Tongue (tissue), 2 donors: ENCODE results near the gene COQ10B. TPM values are rescaled to one million over a fixed set of nuclear protein-coding genes. Genes with fewer than 3 reads are reported as not detected.
"Not testable (repeated sequence)": the region's sequence is repeated elsewhere in the genome, so short reads cannot be mapped to it uniquely, and the experiment has no call there.

Experiments used
- DNase-seq: peaks from one replicate; pipeline ENCODE4 v3.0.0-alpha.2; 2015
- total RNA-seq: library from RNA; depleted of rRNA; stranded (reverse); fragments of >200 nt; gene quantifications from one replicate; pipeline ENCODE4 v1.2.3, GENCODE V29; 2014

COQ10B gene
- total RNA-seq, result 20.7 TPM

DNA sequence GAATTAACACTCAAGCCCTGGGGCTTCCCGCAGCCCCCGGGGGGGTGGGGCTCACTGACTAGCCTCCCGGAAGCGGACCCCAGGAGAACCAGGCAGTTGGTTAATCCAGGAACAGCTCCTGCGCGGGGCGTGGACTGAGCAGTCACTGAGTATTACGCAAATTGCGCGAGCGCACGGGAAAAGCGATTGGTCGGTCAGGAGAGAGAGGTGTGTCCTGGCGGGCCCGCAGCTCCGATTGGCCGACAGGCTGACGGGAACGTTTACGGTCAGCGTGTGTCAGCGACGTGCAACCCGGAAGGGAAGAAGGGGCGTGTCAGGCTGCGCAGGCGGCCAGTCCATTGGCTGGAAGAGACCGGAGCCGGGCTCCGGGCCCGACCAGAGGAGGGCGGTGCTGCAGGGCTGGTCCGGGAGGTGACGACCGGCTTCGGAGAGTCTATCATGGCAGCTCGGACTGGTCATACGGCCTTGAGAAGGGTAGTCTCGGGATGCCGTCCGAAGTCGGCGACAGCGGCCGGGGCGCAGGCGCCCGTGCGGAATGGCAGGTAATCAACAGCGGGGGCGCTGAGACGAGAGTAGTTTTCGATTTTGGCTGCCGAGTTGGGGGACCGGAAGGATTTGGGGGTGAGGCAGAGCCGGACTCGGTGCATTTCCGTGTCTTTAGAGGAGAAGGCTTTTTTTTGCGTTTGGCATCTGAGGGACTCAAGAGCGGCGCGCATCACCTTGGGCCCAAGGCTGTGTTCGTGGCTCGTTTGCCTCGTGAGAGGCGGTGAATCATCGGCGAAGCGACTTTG is at the start of gene COQ10B:
COQ10B (plus strand) TSS at position 430 of the 791 bp plus-strand sequence; CDS start at position 439, 9 bp downstream.
- DNase-seq, result peak; percentile 100

DNA sequence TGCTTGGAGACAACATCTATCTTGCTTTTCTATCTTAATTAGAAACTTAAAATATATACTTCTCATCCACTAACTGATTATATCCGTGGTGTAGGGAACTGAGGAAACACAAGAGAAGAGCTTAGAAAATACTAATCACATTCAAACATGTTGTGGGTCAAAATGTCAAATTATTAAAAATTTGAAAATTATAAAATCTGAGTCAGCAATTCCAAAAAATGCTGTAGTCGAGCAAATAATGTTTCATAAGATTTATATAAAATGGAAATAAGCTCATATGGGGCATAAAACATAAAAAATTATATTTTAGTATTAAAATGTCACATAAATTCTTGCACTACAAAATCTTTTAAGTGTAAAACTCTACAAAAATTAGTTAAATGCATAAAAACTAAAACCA is 47.8 kb upstream of the COQ10B start:
- no peak for DNase-seq

DNA sequence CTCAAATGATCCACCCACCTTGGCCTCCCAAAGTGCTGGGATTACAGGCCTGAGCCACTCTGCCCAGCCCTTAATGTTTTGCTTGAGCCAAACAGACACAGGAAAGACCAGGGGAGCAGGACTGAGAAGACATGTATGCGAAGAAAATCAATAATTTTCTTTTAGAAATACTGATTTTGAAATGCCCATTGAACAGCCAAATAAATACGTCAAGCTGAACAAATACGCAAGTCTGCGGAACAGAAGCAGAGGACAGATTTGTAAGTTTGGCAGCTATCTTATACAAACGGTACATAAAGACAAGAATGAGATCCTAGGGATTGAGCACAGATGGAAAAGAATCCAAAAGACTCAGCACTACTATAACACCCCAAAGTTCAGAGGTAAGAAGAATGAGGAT is 39.3 kb upstream of the COQ10B start:
- no peak for DNase-seq

DNA sequence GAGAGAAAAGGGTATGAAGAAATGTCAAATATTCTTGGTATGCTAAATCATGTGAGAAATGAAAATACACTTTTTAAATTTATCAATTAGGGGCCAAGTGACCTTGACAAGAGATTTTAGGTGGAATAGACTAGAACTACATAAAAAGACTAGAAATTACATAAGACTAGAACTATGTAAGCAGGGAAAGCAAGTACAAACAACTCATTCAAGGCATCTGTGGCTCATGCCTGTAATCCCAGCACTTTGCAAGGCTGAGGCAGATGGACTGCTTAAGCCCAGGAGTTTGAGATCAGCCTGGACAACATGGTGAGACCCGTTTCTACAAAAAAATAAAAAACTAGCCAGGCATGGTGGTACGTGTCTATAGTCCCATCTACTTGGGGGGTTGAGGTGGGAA is 38.8 kb upstream of the COQ10B start:
- no peak for DNase-seq

DNA sequence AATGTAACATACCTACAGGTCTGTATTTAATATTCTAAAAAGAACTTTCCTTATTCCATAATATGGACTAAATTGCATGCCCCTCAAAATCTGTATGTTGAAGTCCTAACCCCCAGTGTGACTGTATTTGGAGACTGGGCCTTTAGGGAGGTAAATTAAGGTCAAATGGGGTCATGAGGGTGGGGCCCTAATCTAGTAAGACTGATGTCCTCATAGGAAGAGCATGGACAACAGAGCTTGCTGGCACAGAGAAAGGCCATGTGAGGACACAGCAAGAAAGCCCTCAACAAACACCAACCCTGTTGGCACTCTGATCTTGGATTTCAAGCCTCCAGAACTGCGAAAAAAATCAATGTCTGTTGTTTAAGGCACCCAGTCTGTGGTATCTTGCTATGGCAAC is 37.1 kb upstream of the COQ10B start:
- DNase-seq, result no peak

DNA sequence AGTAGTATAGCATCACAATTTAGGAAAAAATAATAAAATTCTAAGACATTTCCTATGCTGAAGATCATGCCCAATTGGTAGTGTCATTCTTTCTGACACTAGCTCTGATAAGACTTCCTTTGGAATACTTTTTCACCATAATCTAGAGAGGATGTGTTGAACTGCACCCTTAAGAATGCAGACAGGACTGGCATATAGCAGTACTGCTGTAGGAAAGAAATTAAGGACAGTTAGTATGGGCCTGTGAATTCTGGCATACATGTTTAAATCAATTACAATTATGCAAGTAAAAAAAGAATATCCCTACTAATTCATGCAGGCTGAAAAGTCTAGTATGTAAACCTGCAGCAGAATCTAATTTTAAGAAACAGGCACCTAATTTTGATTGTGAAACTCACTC is 33.9 kb upstream of the COQ10B start:
- DNase-seq, result no peak

DNA sequence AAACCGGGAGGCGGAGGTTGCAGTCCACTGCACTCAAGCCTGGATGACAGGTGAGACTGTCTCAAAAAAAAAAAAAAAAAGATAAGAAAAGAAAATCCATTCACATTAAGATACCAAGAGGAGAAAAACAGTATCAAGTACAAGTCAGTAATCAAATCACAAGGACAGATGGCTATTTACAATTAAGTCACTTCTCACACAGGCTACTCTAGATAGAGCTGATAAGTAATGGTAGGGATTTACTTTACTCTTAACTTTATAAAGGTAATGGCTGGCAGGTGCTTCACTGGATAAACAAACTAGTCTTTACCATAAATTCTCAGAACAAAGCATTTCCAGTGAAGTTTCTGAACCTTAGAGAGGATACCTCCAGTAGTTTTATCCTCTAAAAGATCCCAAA is 30.0 kb upstream of the COQ10B start:
- no peak for DNase-seq

DNA sequence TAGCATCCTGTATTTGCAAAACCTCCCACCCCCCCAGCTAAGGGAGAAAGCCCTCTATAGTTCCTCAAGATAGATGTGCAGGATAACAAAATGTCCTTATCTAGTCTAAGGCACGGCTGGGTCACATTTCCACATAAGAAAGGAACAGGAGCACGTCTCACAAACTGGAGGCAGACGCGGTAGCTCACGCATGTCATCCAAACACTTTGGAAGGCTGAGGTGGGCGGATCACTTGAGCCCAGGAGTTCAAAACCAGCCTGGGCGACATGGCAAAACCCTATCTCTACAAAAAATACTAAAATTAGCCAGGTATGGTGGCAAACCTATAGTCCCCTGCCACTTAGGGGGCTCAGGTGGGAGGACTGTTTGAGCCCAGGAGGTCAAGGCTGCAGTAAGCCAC is 27.8 kb upstream of the COQ10B start:
- no peak for DNase-seq

DNA sequence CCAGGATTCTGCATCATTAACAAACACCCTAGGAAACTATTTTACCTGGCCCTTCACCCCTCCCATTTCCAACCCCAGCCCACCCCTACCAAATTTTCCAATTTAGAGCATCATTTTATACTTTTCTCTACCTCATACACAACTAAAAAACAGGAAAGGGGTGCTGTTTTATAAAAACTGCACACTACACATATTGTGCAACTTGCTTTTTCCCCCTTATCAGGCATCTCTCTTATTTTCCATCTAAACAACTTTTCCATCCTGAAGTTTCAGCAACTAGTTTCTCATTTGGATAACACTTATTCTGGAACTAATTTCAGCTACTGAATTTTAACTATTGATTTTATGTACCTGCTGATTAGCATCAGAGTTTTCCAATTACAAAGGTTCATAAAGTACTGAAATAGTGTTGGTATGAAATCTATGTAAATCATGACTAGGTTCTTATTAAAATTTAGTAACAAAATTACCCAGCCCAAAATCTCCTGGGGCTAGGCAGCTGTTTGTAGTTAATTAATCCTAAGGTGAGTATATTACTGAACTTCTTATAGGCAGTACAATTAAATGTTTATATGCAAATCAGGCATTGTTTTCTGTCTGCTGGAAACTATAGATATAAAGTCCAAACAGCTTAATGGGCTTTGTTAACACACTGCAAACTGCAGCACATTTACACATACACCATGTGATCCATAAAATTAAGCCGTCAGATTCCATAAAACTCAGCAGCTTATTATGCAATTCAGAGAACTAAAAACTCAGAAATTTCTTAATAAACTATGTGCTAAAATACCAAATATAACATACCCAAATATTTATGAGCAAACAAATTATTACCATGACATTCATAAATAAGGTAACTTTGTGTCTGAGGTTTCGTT is 26.4 kb upstream of the COQ10B start:
- DNase-seq, result no peak

DNA sequence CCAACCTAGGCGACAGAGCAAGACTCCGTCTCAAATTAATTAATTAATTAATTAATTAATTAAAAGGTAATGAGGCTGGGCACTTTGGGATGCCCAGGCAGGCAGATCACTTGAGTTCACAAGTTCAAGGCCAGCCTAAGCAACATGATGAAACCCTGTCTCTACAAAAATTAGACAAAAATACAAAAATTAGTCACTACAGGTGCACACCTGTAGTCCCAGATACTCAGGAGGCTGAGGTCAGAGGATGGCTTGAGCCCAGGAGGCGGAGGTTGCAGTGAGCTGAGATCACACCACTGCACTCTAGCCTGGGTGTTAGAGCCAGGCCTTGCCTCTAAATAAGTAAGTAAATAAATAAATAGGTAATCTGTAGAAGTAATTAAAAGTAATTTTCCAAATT is 25.4 kb upstream of the COQ10B start:
- no peak for DNase-seq

DNA sequence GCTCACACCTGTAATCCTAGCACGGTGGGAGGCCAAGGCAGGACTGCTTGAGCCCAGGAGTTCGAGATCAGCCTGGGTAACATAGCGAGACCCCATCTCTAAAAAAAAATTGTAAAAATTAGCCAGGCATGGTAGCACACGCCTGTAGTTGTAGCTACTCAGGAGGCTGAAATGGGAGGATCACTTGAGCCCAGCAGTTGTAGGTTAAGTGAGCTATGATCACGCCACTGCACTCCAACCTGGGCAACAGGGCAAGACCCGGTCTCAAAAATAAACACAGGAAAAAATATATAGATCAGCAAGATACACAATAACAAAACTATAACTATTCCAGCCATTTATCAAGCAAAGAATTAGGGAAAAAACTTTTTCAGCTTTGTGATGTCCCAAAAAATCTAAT is 21.5 kb upstream of the COQ10B start:
- DNase-seq, result no peak

DNA sequence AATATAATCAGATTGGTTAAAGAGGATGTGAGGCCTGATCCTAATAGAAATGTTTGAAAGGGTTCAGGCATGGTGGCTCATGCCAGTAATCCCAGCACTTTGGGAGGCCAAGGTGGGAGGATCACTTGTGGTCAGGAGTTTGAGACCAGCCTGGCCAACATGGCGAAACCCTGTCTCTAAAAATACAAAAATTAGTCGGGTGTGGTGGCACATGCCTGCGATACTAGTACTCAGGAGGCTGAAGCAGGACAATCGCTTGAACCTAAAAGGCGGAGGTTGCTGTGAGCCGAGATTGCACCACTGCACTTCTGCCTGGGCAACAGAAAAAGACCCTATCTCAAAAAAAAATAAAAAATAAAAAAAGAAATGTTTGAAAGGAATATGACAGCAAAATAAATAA is 20.8 kb upstream of the COQ10B start:
- DNase-seq, result not testable (repeated sequence)

DNA sequence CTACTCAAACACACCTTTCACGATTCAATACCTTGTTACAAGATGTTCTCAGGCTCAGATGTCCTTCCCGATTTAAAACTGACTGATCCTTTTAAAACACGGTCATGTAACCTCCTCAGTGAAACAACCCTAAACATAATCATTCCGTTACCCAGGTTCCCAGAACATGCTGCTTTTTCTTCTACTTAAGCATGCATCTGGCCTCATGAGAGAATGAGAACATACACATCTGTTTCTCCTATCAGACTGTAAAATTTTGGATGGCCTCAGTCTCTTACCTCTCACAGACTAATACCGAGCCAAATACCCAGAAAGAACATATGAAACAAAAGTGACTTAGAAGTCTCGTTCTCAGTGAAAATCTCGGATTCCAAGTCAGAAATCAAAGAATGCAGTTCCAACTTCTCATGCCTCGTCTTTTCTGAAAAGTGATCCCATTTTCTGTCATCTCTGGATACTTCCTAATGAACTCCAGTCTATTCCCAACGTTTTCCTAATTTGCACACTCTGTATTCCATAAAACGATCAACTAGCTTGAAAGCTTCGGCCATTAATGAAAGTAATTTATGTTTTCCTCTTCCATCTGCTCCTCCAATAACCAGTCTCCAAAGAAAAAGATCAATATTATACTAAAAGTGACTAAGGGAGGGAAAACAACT is 19.4 kb upstream of the COQ10B start:
- DNase-seq, result peak; percentile 55

DNA sequence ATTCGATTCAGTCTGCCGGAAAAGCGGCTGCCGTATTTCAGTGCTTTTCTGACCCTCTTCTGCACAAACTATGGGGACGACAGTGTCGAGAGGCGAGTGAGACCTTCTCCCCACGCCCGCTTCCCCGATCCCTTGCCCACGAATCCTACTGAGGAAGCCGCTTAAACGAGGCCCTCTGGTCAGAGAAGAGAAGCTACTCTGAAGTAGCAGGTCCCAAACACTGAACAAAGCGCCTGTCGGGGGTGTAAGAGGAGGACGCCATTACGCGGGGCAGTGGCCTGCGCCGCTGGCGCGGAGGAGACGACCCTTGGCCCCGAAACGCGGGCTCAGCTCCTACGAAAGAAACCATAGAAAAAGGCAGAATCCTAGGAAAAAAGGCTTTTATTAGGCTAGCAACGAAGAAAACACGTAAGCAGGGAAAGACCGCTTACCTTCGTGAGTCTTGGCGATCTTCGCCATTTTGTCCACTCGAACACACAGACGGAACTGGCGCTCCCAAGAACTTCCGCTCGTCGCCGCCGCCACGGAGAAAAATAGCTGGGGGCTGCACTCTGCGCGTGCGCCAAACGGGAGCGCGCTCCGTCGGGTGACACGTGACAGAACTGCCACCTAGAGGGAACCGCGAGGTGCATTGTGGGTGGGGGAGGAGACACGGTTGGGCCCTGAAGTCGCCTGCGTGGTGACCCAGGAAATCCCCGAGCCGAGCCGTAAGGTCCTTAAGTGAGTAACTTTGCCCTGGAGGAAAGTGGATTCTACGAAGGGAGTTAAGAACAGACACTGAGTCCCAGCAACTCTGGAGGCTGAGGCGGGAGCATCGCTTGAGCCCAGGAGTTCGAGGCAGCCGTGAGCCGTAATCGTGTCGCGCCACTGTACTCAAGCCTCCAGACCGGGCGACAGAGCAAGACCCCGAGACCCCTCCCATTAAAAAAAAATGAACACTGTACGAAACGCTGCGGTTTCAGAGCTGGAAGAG is 18.5 kb upstream of the COQ10B start, which contains the start of gene SF3B1:
SF3B1 (minus strand) TSS at position 488 of the 973 bp plus-strand sequence; CDS start at position 459, 29 bp downstream.
- peak; percentile 99 for DNase-seq

DNA sequence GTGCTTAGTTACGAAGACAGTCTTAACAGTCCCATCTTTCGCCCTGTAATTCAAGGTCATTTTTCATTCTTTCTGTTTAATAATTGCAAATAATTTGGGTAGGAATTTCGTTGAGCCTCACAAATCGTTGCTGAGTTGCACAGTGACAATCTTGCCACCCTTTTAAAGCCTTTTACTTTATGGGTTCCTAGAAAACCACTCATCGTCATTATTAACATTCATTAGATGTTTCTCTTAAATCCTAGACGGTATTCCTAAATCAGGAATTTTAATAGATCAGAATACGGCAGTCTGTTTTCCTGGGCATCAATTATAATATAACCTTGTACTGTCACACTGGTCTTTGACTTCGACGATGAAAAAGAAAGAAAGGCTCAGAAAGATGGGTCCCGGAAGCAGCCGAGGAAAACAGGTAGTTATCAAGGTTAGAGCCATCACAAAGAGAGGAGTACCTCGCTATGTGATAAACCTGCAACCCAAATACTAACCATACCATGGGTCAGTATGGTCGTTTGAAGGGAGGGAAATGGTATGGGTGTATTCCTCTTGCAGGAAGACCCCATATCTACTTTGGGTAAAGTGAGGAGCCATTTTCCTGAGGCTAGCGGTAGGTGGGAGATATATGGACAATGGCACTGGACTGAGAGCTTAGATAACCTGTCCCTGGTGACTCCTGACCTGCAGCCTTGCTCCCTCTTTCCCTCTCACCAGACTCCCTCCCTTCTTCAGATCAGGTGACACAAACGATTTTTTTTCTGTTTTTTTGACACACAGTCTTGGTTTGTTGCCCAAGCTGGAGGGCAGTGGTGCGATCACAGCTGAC is 17.5 kb upstream of the COQ10B start:
- peak; percentile 15 for DNase-seq

DNA sequence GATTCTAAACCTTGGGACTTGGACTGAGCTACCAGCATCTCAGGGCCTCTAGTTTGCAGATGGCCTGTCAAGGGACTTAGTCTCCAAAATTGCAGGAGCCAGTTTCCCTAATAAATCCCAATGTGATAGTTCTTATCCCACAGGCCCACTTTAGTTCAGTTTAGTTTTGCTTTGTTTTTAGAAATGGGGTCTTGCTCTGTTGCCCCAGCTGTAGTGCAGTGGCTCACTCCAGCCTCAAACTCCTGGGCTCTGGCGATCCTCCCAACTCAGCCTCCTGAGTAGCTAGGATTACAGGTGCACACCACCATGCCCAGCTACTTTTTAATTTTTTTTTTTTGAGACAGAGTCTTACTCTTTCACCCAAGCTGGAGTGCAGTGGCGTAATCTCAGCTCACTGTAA is 16.0 kb upstream of the COQ10B start:
- DNase-seq, result no peak

DNA sequence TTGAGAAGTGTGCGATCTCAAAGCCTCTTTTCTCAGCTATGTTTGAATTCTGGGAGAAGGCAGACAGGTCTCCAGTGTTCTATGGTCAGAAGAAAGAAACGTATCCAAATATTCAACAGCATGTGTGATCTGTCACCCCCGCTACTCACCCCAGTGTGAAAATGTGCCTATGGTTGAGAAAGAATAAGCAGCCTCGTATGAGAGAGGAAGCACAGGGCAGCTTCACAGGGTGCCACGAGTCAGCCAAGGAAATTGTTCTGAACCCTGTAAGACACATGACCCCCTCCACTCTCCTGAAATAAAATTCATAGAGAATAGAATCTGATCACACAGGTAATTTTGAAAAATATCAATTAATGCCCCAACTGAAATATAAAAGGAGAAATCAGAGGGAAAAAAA is 10.5 kb upstream of the COQ10B start:
- no peak for DNase-seq

DNA sequence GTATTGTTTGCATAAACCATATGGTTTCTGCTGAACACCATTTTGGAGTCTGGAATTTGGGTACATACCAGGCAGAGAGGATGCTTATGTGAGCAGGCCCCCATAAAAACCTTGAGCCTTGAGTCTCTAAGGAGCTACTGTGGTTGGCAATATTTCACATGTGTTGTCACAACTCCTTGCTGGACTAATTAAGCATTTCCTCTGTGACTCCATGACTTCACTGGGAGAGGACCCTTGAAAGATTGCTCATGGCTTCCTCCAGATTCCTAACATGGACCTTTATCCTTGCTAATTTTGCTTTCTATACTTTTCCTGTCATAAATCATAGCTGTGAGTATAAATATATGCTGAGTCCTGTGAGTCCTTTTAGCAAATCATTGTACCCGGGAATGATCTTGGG is 7.6 kb upstream of the COQ10B start:
- DNase-seq, result no peak

DNA sequence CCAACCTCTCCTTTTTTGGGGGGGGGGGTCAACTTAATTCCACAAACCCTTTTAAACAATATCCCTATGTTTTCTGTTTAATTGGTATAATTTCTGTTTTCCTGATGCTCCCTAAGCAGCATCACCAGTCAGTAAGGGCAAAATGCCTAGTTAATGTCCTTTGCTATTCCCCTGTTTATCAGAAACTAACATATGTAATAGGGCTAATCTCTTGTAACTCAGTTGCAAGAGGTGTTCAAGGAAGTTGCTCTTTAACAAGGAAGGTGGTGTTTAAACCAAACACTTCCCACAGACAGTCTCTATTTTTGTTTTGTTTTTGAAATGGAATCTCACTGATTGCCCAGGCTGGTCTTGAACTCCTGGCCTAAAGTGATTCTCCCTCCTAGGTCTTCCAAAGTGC is 6.5 kb upstream of the COQ10B start:
- no peak for DNase-seq

DNA sequence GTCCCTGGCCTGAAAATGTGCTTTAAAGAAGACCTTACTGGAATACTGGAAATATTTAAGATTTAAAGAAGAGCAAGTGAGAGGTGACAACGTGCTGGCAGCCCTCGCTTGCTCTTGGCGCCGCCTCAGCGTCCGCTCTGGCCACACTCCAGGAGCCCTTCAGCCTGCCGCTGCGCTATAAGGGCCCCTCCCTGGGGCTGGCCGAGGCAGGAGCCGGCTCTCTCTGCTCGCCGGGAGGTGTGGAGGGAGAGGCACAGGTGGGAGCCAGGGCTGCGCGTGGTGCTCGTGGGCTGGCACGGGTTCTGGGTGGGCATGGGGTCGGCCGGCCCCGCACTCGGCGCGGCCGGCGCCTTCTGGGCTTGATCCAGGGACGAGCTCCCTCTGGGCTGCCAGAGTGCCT is 2.9 kb upstream of the COQ10B start:
- DNase-seq, result no peak

DNA sequence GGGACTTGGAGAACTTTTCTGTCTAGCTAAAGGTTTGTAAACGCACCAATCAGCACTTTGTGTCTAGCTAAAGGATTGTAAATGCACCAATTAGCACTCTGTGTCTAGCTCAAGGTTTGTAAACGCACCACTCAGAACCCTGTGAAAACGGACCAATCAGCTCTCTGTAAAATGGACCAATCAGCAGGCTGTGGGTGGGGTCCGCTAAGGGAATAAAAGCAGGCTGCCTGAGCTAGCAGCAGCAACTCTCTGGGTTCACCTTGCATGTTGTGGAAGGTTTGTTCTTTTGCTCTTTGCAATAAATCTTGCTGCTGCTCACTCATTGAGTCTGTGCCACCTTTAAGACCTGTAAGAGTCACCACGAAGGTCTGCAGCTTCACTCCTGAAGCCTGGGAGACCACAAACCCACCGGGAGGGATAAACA is 2.4 kb upstream of the COQ10B start:
- DNase-seq, result not testable (repeated sequence)
